ENCODE data around the gene TMEM191B. TPM values are rescaled to one million over a fixed set of nuclear protein-coding genes. Genes with fewer than 3 reads are reported as not detected.
"Not testable (repeated sequence)": the region's sequence is repeated elsewhere in the genome, so short reads cannot be mapped to it uniquely, and the experiment has no call there.

Gene TMEM191B
- total RNA-seq (0.40 and 1.5 TPM in 2 replicates), polyA plus RNA-seq (3.2 and 8.0 TPM in 2 replicates)

DNA sequence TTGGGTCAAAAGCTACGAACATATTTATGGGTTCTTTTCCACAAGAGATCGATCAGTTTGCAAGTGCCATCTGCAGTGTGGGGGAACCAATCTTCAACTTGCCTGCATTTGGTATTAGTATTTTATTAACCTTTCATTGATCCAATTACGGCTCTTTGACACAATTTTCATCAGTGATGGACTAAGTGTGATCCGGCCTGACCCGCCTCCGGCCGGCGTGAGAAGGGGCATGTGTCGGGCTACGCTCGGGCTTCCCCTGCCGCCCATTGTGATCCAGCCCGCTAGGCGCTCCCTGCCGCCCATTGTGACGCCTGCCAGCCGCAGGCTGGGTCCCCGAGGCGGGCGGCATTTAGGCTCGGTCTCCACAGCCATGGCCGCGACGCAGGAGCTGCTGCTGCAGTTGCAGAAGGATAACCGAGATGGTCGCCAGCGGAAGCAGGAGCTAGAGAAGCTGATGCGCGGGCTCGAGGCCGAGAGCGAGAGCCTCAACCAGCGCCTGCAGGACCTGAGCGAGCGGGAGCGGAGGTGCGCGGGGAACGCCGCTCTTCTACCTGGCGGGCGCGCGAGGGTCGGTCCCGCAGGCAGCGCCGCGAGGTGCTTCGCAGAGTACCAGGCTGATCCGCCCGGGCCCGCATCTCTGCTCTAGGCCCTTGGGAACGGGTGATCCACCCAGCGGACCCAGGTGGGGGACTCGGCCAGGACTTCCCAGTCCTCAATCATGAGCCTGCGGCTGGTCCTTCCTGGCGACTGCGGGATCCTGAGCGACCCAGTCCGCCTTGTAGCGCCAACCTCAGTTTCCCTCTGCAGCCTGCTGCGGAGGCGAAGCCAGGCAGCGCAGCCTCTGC is at the start of gene TMEM191B:
Gene TMEM191B (plus strand): TSS at position 51 of the 845 bp plus-strand sequence. CDS start 179 bp downstream, at position 230.
- H3K4me1 ChIP-seq (ENCODE audit: insufficient read depth); H3K36me3 ChIP-seq (replicated peaks; ENCODE audit: insufficient read depth, low read depth); DNase-seq (ENCODE audit: low spot score); H3K4me3 ChIP-seq; H4K20me1 ChIP-seq (ENCODE audit: insufficient read depth, poor library complexity, severe bottlenecking); H3K27me3 ChIP-seq; H3K27ac ChIP-seq; H3K79me2 ChIP-seq; H3K9me2 ChIP-seq (replicated peaks; ENCODE audit: insufficient read depth); H2AFZ ChIP-seq; H3K9me3 ChIP-seq (ENCODE audit: low read depth); H3K4me2 ChIP-seq: not testable (repeated sequence)
- no CpG with 5 or more reads among the region's 65 CpGs for WGBS (ENCODE audit: low lambda C conversion rate, missing lambda C conversion rate)

DNA sequence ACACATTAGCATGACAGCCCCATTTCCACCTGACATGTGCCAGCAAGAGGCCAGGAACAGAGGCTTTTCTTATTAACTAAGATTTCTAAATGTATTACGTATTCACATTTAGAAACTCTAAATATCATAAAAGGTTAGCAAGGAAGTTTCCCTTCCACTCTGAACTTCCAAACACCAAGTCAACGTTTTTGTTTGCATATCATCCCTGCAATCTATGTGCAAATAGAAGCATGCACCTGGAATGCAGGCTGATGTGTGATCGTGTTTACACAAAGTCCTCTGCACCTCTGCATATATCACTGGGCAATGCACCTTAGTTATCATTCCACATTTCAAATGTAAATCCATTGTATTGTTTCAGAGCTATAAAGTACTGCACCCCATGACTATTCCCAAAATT is 31.4 kb upstream of the TMEM191B start:
- WGBS (ENCODE audit: low lambda C conversion rate, missing lambda C conversion rate) = 10% methylated on average over 2 of the region's 3 CpGs
- not testable (repeated sequence) for H3K9me2 ChIP-seq (replicated peaks; ENCODE audit: insufficient read depth); H2AFZ ChIP-seq; H4K20me1 ChIP-seq (ENCODE audit: insufficient read depth, poor library complexity, severe bottlenecking); H3K4me1 ChIP-seq (ENCODE audit: insufficient read depth); H3K27me3 ChIP-seq; H3K79me2 ChIP-seq; H3K9me3 ChIP-seq (ENCODE audit: low read depth); H3K4me3 ChIP-seq; DNase-seq (ENCODE audit: low spot score); H3K4me2 ChIP-seq; H3K36me3 ChIP-seq (replicated peaks; ENCODE audit: insufficient read depth, low read depth); H3K27ac ChIP-seq

DNA sequence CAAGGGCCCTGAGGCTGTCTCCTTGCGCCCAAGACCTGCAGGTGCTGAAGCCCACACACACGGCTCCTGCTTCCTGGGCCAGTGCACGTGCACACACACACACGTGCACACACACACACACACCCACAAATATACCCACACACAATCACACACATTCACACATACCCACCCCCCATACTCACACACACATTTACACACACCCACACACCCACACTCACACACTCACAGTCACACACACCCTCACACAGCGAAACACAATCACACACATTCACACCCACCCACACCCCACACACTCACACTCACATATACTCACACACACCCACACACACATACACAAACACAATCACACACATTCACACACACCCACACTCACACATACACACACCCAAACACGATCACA is 16.3 kb upstream of the TMEM191B start:
- not testable (repeated sequence) for H3K36me3 ChIP-seq (replicated peaks; ENCODE audit: insufficient read depth, low read depth); H3K4me3 ChIP-seq; H2AFZ ChIP-seq; H3K9me2 ChIP-seq (replicated peaks; ENCODE audit: insufficient read depth); DNase-seq (ENCODE audit: low spot score); H4K20me1 ChIP-seq (ENCODE audit: insufficient read depth, poor library complexity, severe bottlenecking); H3K9me3 ChIP-seq (ENCODE audit: low read depth); H3K27ac ChIP-seq; H3K4me1 ChIP-seq (ENCODE audit: insufficient read depth); H3K79me2 ChIP-seq; H3K4me2 ChIP-seq; H3K27me3 ChIP-seq
- WGBS (ENCODE audit: low lambda C conversion rate, missing lambda C conversion rate) = no CpG with 5 or more reads among the region's 6 CpGs

GRCh38 chr22:18512378-18512777 is 15.2 kb upstream of the TMEM191B start:
- H3K36me3 ChIP-seq (replicated peaks; ENCODE audit: insufficient read depth, low read depth); H3K9me2 ChIP-seq (replicated peaks; ENCODE audit: insufficient read depth); H3K27ac ChIP-seq; H3K27me3 ChIP-seq; H3K9me3 ChIP-seq (ENCODE audit: low read depth); H3K4me1 ChIP-seq (ENCODE audit: insufficient read depth); H3K79me2 ChIP-seq; H3K4me3 ChIP-seq; H2AFZ ChIP-seq; H3K4me2 ChIP-seq; H4K20me1 ChIP-seq (ENCODE audit: insufficient read depth, poor library complexity, severe bottlenecking); DNase-seq (ENCODE audit: low spot score): not testable (repeated sequence)
- no CpG with 5 or more reads among the region's 10 CpGs for WGBS (ENCODE audit: low lambda C conversion rate, missing lambda C conversion rate)

DNA sequence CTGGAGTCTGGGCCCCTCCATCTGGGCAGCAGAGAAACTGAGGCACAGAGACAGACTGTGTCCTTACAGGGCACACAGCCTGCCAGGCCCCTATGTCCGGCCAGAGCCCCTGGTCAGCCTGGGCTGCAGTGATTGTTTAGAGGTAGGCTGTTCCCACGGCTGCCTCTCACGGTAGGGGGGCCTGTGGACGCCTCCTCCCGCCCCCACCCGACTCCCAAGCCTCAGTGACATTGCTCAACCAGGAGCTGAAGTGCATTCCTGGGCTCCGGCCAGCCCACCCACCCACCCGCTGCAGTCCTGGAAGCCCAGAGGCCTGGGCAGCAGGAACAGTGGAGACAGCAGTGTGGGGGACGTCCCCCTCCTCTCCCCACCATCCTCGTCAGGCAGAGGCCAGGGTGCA is 14.1 kb upstream of the TMEM191B start:
- WGBS (ENCODE audit: low lambda C conversion rate, missing lambda C conversion rate) = no CpG with 5 or more reads among the region's 10 CpGs
- DNase-seq (ENCODE audit: low spot score) = not testable (repeated sequence)

DNA sequence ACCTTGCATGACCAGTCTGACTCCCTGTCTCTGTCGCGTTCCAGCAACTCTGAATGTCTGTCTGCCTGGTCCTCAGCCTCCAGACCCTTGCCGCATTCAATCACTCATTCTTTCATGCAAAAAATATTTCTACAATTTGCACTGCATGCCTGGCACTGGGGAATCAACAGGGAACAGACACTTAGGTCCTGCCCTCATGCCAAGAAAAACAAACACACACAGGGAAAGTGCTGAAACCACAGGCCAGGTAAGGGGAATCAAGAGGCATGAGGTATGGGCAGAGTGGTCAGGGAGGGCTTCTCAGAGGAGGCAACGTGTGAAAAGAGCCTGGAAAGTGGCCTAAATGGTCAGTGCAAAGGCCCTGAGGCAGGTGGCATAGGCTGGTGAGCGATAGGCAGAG is 9.5 kb upstream of the TMEM191B start, which contains the start of gene GGTLC3:
Gene GGTLC3 (minus strand): TSS at position 101 of the 400 bp plus-strand sequence. CDS start 264 bp downstream, outside the sequence.
- no CpG with 5 or more reads among the region's 5 CpGs for WGBS (ENCODE audit: low lambda C conversion rate, missing lambda C conversion rate)
- not testable (repeated sequence) for H3K4me3 ChIP-seq, H3K4me2 ChIP-seq

More for the DNA sequence above, 14.1 kb upstream of the TMEM191B start:
- H3K4me3 ChIP-seq; H3K27ac ChIP-seq; H3K9me2 ChIP-seq (replicated peaks; ENCODE audit: insufficient read depth); H3K4me2 ChIP-seq; H3K79me2 ChIP-seq; H4K20me1 ChIP-seq (ENCODE audit: insufficient read depth, poor library complexity, severe bottlenecking); H3K4me1 ChIP-seq (ENCODE audit: insufficient read depth); H3K36me3 ChIP-seq (replicated peaks; ENCODE audit: insufficient read depth, low read depth); H3K9me3 ChIP-seq (ENCODE audit: low read depth); H3K27me3 ChIP-seq; H2AFZ ChIP-seq: not testable (repeated sequence)

GRCh38 chr22:18522762-18523161 is 4.8 kb upstream of the TMEM191B start:
- H3K9me2 ChIP-seq (replicated peaks; ENCODE audit: insufficient read depth); H3K27me3 ChIP-seq; H2AFZ ChIP-seq; DNase-seq (ENCODE audit: low spot score); H3K9me3 ChIP-seq (ENCODE audit: low read depth); H3K4me2 ChIP-seq; H3K4me1 ChIP-seq (ENCODE audit: insufficient read depth); H3K36me3 ChIP-seq (replicated peaks; ENCODE audit: insufficient read depth, low read depth); H3K27ac ChIP-seq; H4K20me1 ChIP-seq (ENCODE audit: insufficient read depth, poor library complexity, severe bottlenecking); H3K79me2 ChIP-seq; H3K4me3 ChIP-seq: not testable (repeated sequence)
- WGBS (ENCODE audit: low lambda C conversion rate, missing lambda C conversion rate) = no CpG with 5 or more reads among the region's 6 CpGs

More for the DNA sequence above, 9.5 kb upstream of the TMEM191B start, which contains the start of gene GGTLC3:
- DNase-seq (ENCODE audit: low spot score); H3K27me3 ChIP-seq; H3K9me3 ChIP-seq (ENCODE audit: low read depth); H3K4me1 ChIP-seq (ENCODE audit: insufficient read depth); H3K79me2 ChIP-seq; H3K9me2 ChIP-seq (replicated peaks; ENCODE audit: insufficient read depth); H3K27ac ChIP-seq; H2AFZ ChIP-seq; H3K36me3 ChIP-seq (replicated peaks; ENCODE audit: insufficient read depth, low read depth); H4K20me1 ChIP-seq (ENCODE audit: insufficient read depth, poor library complexity, severe bottlenecking): not testable (repeated sequence)

- H3K9me2 ChIP-seq (replicated peaks; ENCODE audit: insufficient read depth); H3K4me2 ChIP-seq; H3K79me2 ChIP-seq; H3K4me1 ChIP-seq (ENCODE audit: insufficient read depth); H3K27me3 ChIP-seq; DNase-seq (ENCODE audit: low spot score); H3K9me3 ChIP-seq (ENCODE audit: low read depth); H3K27ac ChIP-seq; H3K36me3 ChIP-seq (replicated peaks; ENCODE audit: insufficient read depth, low read depth); H2AFZ ChIP-seq; H4K20me1 ChIP-seq (ENCODE audit: insufficient read depth, poor library complexity, severe bottlenecking); H3K4me3 ChIP-seq: not testable (repeated sequence)
- no CpG with 5 or more reads among the region's 4 CpGs for WGBS (ENCODE audit: low lambda C conversion rate, missing lambda C conversion rate)
These were observed 4.3 kb upstream of the TMEM191B start for GRCh38 chr22:18523328-18523727.

Measured in hepatocyte (in vitro differentiated cells).